ENCODE results near the gene HIVEP3.

DNA sequence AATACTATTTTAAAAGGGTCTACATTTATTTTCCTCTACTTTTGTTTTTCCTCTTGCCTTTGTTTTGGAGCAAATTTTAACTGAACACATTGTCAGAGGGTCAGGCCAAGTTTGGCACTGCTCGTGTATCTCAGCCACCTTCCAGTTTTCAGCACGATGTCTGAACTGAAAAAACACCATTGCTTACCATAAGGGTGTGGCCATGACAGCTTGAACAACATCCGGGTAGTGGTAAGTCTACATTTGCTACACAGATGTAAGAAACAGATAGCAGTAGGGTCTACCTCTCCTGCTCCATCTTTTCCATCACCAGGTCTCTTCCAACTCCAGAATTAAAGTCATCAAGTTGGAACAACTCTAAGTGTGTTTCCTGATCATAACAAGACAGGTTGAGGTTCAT, 4.2 kb downstream of the HIVEP3 start:
- TF ChIP-seq YY1 (IDR thresholded peaks at IDR 0.05; ENCODE audit: low read depth) (no peak), RAD21 (IDR thresholded peaks at IDR 0.05; ENCODE audit: low read depth) (no peak), EP300 (IDR thresholded peaks at IDR 0.05; ENCODE audit: borderline replicate concordance) (no peak), TCF12 (IDR thresholded peaks at IDR 0.05; ENCODE audit: low read depth) (no peak), NFIC (IDR thresholded peaks at IDR 0.05) (no peak), FOXM1 (IDR thresholded peaks at IDR 0.05; ENCODE audit: borderline replicate concordance, low read depth) (no peak), TAF1 (IDR thresholded peaks at IDR 0.05; ENCODE audit: low read depth) (no peak), CEBPB (IDR thresholded peaks at IDR 0.05) (no peak), TEAD4 (IDR thresholded peaks at IDR 0.05) (no peak)
- TF ChIP-seq, protein P1, sequence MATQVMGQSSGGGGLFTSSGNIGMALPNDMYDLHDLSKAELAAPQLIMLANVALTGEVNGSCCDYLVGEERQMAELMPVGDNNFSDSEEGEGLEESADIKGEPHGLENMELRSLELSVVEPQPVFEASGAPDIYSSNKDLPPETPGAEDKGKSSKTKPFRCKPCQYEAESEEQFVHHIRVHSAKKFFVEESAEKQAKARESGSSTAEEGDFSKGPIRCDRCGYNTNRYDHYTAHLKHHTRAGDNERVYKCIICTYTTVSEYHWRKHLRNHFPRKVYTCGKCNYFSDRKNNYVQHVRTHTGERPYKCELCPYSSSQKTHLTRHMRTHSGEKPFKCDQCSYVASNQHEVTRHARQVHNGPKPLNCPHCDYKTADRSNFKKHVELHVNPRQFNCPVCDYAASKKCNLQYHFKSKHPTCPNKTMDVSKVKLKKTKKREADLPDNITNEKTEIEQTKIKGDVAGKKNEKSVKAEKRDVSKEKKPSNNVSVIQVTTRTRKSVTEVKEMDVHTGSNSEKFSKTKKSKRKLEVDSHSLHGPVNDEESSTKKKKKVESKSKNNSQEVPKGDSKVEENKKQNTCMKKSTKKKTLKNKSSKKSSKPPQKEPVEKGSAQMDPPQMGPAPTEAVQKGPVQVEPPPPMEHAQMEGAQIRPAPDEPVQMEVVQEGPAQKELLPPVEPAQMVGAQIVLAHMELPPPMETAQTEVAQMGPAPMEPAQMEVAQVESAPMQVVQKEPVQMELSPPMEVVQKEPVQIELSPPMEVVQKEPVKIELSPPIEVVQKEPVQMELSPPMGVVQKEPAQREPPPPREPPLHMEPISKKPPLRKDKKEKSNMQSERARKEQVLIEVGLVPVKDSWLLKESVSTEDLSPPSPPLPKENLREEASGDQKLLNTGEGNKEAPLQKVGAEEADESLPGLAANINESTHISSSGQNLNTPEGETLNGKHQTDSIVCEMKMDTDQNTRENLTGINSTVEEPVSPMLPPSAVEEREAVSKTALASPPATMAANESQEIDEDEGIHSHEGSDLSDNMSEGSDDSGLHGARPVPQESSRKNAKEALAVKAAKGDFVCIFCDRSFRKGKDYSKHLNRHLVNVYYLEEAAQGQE (IDR thresholded peaks at IDR 0.05; ENCODE audit: low read depth) = no peak
- TF ChIP-seq, protein P2, sequence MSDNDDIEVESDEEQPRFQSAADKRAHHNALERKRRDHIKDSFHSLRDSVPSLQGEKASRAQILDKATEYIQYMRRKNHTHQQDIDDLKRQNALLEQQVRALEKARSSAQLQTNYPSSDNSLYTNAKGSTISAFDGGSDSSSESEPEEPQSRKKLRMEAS (IDR thresholded peaks at IDR 0.05) = no peak
- TF ChIP-seq, protein P3, sequence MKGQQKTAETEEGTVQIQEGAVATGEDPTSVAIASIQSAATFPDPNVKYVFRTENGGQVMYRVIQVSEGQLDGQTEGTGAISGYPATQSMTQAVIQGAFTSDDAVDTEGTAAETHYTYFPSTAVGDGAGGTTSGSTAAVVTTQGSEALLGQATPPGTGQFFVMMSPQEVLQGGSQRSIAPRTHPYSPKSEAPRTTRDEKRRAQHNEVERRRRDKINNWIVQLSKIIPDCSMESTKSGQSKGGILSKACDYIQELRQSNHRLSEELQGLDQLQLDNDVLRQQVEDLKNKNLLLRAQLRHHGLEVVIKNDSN (IDR thresholded peaks at IDR 0.05) = no peak
